Stimulated activated CD4-positive, alpha-beta T cell treated with anti-CD3 and anti-CD28 coated beads, Interleukin-2, amount 100 ng/mL, for 48 hours (primary cell): ENCODE data around the gene ITGAE.
"Not testable (repeated sequence)": the region's sequence is repeated elsewhere in the genome, so short reads cannot be mapped to it uniquely, and the experiment has no call there.

Source experiments
- DNase-seq, 2 donors: peaks; one replicate each; pipeline ENCODE4 v3.0.0-alpha.2; 2020

ITGAE gene

DNA sequence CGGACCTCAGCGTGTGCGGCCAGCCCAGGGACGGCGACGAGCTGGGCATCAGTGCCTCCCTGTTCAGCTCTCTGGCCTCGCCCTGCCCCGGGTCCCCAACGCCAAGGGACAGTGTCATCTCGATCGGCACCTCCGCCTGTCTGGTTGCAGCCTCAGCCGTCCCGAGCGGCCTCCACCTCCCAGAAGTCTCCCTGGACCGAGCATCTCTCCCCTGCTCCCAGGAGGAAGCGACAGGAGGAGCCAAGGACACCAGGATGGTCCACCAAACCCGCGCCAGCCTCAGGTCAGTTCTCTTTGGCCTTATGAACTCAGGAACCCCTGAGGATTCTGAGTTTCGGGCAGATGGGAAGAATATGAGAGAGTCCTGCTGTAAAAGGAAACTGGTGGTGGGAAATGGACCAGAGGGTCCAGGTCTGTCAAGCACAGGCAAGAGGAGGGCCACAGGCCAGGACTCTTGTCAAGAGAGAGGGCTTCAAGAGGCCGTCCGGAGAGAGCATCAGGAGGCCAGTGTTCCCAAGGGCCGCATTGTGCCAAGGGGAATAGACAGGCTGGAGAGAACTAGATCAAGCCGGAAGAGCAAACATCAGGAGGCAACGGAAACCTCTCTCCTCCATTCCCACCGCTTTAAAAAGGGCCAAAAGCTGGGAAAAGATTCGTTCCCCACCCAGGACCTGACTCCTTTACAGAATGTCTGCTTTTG lies 76.5 kb downstream of the ITGAE start:
- DNase-seq: no peak

DNA sequence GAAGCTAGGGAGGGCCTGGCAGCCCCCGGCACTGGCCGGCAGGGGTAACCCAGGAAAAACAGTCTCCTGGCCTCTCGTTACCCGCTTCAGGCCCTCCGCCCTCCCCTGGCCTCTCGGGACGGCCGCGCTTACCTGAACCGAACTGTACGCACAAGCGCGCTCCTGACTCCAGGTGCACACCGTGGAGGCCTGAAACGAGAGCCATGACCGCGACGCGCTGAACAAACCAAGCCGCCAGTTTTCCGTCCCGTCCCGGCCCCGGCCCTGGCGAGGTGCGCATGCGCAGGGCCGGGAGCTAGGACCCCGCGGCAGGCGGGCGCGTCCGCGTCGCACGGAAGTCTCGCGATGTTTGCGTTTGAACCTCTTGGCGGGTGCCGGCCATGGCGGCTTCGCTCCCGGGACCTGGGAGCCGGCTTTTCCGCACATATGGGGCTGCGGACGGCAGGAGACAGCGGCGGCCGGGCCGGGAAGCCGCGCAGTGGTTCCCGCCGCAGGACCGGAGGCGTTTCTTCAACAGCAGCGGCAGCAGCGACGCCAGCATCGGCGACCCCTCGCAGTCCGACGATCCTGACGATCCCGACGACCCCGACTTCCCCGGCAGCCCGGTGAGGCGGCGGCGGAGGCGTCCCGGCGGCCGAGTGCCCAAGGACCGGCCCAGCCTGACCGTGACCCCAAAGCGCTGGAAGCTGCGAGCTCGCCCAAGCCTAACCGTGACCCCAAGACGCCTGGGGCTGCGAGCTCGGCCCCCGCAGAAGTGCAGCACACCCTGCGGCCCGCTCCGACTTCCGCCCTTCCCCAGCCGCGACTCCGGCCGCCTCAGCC lies 77.2 kb downstream of the ITGAE start, which contains the start of gene HASPIN:
TSS of gene HASPIN (plus strand) at position 348 of the 822 bp plus-strand sequence. CDS start at position 381, 33 bp downstream.
- DNase-seq: peak; percentile 92 to 96

GRCh38 chr17:3723188-3723555 lies 77.8 kb downstream of the ITGAE start:
- DNase-seq: no peak

GRCh38 chr17:3722716-3723115 lies 78.3 kb downstream of the ITGAE start:
- no peak for DNase-seq

DNA sequence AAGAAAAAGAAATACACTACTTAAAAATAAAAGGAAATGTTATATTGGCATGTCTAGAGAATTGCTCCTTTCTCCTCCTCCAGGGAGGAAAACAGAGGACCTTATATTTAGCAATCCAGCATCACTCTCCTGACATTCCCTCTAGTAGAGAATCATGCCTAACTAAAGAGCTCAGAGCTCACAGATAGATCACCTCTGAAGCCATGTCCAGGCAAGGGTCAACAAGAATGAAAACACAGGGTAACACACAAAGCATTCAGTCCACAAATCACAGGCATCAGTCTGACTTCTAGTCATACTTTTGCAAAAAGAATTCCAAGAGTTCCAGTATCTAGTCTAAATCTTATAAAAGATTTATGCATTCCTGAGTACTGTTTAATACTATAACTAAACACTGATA lies 81.7 kb downstream of the ITGAE start:
- no peak for DNase-seq

DNA sequence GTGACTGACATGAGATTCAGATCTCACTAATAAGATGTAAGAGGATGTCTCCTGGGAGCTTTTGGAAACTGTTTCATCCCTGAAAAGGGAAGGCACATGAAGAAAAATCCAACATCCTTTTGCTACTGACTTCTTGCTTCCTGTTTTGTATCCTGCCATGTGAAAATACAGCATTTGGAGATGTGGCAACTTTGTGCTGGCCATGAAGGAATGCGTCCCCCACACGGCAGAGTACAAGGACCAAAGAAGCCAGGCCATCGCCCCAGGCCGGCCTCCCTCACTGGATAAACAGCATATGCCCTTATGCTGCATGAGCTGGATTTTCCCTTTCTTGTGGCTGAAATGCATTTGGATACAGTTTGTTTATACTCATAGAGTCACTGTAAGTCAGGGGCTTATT lies 82.8 kb downstream of the ITGAE start:
- DNase-seq: no peak

DNA sequence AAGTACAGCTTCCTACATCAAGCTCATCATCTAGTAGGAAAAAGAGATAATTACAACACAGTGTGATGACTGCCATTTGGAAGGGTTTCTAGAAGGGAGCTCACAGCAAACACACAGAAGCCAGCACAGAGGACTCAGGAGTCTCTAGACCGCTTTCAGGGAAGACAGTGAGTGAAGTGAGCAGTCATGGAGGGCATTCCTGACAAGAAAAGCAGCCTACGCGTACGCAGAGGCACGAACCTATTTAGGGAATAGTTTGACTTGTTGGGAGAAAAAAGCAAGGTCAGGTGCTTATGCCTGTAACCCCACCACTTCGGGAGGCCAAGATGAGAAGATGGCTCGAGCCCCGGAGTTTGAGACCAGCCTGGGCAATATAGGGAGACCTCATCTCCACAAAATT lies 85.7 kb downstream of the ITGAE start:
- no peak for DNase-seq

DNA sequence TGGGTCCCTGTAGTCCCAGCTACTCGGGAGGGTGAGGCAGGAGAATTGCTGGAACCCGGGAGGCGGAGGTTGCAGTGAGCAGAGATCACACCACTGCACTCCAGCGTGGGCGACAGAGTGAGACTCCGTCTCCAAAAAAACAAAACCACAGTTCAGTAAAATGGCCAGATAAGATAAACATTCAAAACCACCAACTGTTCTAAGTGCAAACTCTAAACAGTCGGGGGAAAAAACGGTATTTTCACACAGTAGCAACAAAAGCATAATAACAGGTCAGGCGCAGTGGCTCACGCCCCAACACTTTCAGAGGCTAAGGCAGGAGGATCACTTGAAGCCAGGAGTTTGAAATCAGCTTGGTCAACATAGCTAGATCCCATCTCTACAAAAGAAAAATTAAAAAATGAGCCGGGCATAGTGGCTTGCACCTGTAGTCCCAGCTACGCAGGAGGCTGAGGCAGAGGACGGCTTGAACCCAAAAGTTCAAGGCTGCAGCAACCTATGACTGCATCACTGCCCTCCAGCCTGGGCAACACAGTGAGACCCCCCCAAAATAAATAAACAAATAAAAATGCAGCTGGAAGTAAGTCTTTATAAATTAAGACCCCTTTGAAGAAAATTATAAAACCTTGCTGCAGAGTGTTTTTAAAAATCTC lies 88.1 kb downstream of the ITGAE start:
- DNase-seq: no peak

DNA sequence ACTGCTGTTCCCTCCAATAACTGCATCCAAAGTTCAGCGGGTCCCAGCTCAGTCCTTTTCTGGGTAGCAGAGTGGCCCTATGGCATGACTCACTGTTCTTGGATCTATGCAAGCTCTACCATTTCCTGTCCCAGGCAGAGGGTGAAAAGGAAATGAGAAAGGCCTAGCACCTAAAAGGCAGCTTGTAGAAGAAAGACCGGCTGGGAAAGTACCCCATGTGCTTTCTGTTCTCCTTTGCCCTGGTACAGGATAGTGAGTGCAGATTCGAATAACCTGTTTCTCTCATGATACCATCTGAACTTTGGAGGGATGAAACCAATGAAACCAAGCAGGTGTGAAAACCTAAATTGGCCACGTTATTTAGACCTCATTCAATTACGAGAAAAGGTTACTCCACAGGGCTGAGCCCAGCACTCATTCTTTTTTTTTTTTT lies 90.0 kb downstream of the ITGAE start:
- DNase-seq: peak; percentile 47 to 54

- no peak for DNase-seq
Measured at GRCh38 chr17:3708366-3708765, 92.6 kb downstream of the ITGAE start.

- DNase-seq: not testable (repeated sequence)
Measured at GRCh38 chr17:3705718-3705984, 95.3 kb downstream of the ITGAE start.

DNA sequence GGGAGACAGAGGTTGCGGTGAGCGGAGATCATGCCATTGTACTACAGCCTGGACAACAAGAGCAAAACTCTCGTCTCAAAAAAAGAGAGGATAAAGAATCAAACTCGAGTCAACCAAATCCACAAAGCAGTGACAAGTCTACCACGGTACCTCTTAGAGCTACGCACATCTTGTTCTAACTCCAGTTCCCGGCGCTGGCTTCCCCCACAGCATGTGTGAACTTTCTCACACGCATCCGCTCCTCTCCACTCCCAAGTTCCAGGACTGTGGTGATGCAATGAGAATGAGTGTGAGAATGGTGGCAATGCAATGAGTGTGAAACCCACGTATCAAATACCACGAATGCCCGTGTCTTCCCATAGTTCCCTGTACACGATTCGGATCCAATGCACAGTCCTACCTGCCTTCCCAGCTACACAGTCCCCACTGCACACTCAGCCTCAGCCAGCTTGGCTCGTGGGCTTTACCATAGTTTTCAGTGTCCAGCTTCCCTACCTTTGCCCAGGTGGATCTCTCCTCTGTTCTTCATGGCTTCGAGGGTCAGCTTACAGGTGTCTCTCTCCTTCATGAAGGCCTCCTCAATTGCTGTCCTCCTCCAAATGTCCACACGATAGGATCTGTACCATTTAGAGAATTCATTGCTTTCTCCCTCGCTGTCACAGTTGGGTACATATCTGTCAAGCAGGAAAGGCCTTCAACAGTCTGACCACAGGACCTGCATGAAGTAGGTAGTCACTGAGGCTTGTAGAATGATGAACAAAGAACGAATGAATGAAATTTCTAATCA lies 95.9 kb downstream of the ITGAE start:
- DNase-seq: no peak

GRCh38 chr17:3702041-3702539 lies 98.9 kb downstream of the ITGAE start:
- not testable (repeated sequence) for DNase-seq

DNA sequence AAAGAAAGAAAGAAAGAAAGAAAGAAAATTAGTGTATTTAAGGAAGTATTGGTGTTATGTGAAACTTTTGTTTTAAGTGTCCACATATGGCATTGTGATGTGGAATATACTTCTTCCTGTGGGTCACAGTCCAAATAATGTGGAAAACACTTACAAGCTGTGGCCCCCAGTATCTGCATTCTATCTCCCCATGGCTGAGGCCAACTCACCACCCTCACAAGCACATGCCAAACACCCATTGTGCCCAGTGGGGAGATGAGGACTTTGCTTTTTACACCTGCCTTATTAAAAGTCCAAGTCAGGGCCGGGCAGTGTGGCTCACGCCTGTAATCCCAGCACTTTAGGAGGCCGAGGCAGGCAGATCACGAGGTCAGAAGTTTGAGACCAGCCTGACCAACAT lies 101.0 kb downstream of the ITGAE start:
- DNase-seq: no peak

GRCh38 chr17:3698139-3698538 lies 102.8 kb downstream of the ITGAE start:
- DNase-seq: no peak

DNA sequence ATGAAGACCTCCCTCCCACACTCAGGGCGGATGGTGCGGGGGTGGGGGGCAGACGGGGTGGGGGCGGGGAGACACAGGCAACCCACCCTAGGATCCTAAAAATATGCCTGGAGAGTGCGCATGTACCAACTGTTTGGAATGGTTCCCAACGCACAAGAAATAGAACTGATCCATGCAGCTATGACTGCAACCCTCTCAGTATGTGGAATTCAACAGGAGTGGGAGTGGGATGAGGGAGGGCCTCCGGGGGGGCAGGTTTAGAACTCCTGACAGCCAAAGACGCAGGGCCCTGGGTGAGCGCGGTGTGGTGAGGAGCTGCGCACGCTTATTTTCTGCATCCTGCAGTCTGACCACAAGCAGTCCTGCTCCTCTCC lies 103.9 kb downstream of the ITGAE start:
- DNase-seq: no peak

- peak in 1 of 2 donors; percentile 41 for DNase-seq
Measured at GRCh38 chr17:3695723-3696411, 105.1 kb downstream of the ITGAE start, which contains the start of gene P2RX5. P2RX5 (minus strand) TSS chr17:3696155; CDS start chr17:3696005, 150 bp downstream.

GRCh38 chr17:3695129-3695722 lies 105.8 kb downstream of the ITGAE start:
- DNase-seq: no peak

- DNase-seq: peak; percentile 28
Measured at GRCh38 chr17:3693829-3694231, 107.2 kb downstream of the ITGAE start.

GRCh38 chr17:3693141-3693540 lies 107.8 kb downstream of the ITGAE start:
- no peak for DNase-seq

GRCh38 chr17:3692346-3692745 lies 108.6 kb downstream of the ITGAE start:
- DNase-seq: no peak

- no peak for DNase-seq
Measured at GRCh38 chr17:3691617-3692067, 109.3 kb downstream of the ITGAE start.
